ENCODE data around the gene ZDHHC1. TPM values are rescaled to one million over a fixed set of nuclear protein-coding genes. Genes with fewer than 3 reads are reported as not detected.
"Not testable (repeated sequence)": the region's sequence is repeated elsewhere in the genome, so short reads cannot be mapped to it uniquely, and the experiment has no call there.

ZDHHC1 gene
- total RNA-seq, 1 donor, result 7.6 TPM

- no peak for TF ChIP-seq CTCF (IDR thresholded peaks at IDR 0.05; ENCODE audit: insufficient read depth, low read length)
- no peak overlapping the region for H3K4me3 ChIP-seq (ENCODE audit: low read depth, low read length)
- no peak for DNase-seq (ENCODE audit: low read depth)
Observed at GRCh38 chr16:67423015-67423414, 6.7 kb upstream of the ZDHHC1 start.

GRCh38 chr16:67421030-67421429 is 4.8 kb upstream of the ZDHHC1 start:
- no peak for TF ChIP-seq CTCF (IDR thresholded peaks at IDR 0.05; ENCODE audit: insufficient read depth, low read length)
- no peak overlapping the region for H3K4me3 ChIP-seq (ENCODE audit: low read depth, low read length)
- DNase-seq (ENCODE audit: low read depth), result no peak

- no peak for TF ChIP-seq CTCF (IDR thresholded peaks at IDR 0.05; ENCODE audit: insufficient read depth, low read length)
- no peak for DNase-seq (ENCODE audit: low read depth)
- H3K4me3 ChIP-seq (ENCODE audit: low read depth, low read length), result no peak overlapping the region
Observed at GRCh38 chr16:67419931-67420330, 3.7 kb upstream of the ZDHHC1 start.

GRCh38 chr16:67419502-67419901 is 3.2 kb upstream of the ZDHHC1 start:
- no peak for DNase-seq (ENCODE audit: low read depth)

GRCh38 chr16:67417333-67418061 is 1.2 kb upstream of the ZDHHC1 start:
- DNase-seq (ENCODE audit: low read depth), result no peak
- no peak overlapping the region for H3K4me3 ChIP-seq (ENCODE audit: low read depth, low read length)
- TF ChIP-seq CTCF (IDR thresholded peaks at IDR 0.05; ENCODE audit: insufficient read depth, low read length), result no peak

More at GRCh38 chr16:67419502-67419901, 3.2 kb upstream of the ZDHHC1 start:
- TF ChIP-seq CTCF (IDR thresholded peaks at IDR 0.05; ENCODE audit: insufficient read depth, low read length), result no peak
- H3K4me3 ChIP-seq (ENCODE audit: low read depth, low read length), result no peak overlapping the region

GRCh38 chr16:67415421-67415820 is 856 bp downstream of the ZDHHC1 start:
- DNase-seq (ENCODE audit: low read depth), result not testable (repeated sequence)
- peak overlapping the region; percentile 76 for H3K4me3 ChIP-seq (ENCODE audit: low read depth, low read length)

- no peak for DNase-seq (ENCODE audit: low read depth)
Observed at GRCh38 chr16:67413978-67414911, 2.0 kb downstream of the ZDHHC1 start.

More at GRCh38 chr16:67413978-67414911, 2.0 kb downstream of the ZDHHC1 start:
- H3K4me3 ChIP-seq (ENCODE audit: low read depth, low read length), result no peak overlapping the region
- no peak for TF ChIP-seq CTCF (IDR thresholded peaks at IDR 0.05; ENCODE audit: insufficient read depth, low read length)

All from fibroblast of the aortic adventitia (primary cell).